ENCODE measurements around the gene ARL15. TPM values are rescaled to one million over a fixed set of nuclear protein-coding genes. Genes with fewer than 3 reads are reported as not detected.
A peak's percentile ranks its signal among the peaks of the same experiment; 100 is the strongest.

Gene ARL15
- total RNA-seq, 6 experiments from 2014 or later = 9.8 to 16.0 (median 13.4) TPM

DNA sequence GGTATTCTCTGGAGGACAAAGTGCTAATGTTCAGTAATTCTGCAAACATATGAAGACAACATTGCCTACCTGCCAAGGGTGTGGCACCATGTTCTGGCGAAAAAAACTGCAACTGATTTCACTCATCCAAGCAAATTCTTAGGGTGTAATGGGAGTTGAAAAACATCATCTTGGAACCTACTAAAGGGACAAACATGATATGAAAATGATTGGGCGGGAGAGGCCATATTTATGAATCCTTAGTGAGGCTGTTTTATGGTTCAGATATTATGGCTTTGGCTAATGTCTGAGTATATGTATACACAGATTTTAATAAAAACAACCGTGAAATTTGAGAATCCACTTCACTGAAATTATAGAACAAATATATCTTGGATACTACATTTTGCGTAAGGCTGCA lies 225.7 kb downstream of the ARL15 start:
- peaks cover 5% of the 10 kb centered on the region; the same call in 1 of the 2 replicates for H3K36me3 Mint-ChIP-seq (ENCODE audit: low read depth)
- TF ChIP-seq, protein P1, sequence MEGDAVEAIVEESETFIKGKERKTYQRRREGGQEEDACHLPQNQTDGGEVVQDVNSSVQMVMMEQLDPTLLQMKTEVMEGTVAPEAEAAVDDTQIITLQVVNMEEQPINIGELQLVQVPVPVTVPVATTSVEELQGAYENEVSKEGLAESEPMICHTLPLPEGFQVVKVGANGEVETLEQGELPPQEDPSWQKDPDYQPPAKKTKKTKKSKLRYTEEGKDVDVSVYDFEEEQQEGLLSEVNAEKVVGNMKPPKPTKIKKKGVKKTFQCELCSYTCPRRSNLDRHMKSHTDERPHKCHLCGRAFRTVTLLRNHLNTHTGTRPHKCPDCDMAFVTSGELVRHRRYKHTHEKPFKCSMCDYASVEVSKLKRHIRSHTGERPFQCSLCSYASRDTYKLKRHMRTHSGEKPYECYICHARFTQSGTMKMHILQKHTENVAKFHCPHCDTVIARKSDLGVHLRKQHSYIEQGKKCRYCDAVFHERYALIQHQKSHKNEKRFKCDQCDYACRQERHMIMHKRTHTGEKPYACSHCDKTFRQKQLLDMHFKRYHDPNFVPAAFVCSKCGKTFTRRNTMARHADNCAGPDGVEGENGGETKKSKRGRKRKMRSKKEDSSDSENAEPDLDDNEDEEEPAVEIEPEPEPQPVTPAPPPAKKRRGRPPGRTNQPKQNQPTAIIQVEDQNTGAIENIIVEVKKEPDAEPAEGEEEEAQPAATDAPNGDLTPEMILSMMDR (IDR thresholded peaks at IDR 0.05) = no peak
- H3K9me3 Mint-ChIP-seq = no peaks in the 10 kb centered on the region
- H3K4me1 Mint-ChIP-seq (ENCODE audit: low read depth) = peaks cover 52% of the 10 kb centered on the region
- H3K27ac Mint-ChIP-seq = no peak overlapping the region
- DNase-seq = no peak
- H3K27me3 Mint-ChIP-seq (ENCODE audit: insufficient read depth) = no peaks in the 10 kb centered on the region
- H3K4me3 Mint-ChIP-seq = no peak overlapping the region

DNA sequence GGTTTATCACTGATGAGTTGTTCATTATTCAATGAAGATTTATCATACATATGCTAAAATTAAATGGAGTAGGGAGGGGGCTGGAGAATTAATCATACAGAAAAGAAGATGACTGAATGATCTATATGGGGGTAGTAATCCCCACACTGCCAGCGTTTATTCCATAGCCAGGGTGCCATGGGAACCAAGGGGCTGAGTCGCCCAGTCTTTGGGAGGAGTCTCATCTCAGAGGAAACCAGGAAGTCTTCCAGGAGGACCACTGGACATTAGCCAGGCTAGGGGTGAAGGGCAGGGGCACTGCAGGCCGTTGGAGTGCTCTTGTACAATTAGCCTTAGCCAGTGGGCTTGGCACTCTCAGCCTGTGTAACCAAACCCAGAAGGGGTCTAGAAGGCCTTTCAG lies 226.5 kb downstream of the ARL15 start:
- H3K27ac Mint-ChIP-seq = peak overlapping the region; percentile 13
- TF ChIP-seq, protein P1 (IDR thresholded peaks at IDR 0.05) = no peak
- no peaks in the 10 kb centered on the region for H3K9me3 Mint-ChIP-seq
- no peaks in the 10 kb centered on the region for H3K27me3 Mint-ChIP-seq (ENCODE audit: insufficient read depth)
- H3K4me3 Mint-ChIP-seq = no peak overlapping the region
- peak; percentile 15 for DNase-seq
- H3K36me3 Mint-ChIP-seq (ENCODE audit: low read depth) = peaks cover 5% of the 10 kb centered on the region; the same call in 1 of the 2 replicates
- H3K4me1 Mint-ChIP-seq (ENCODE audit: low read depth) = peaks cover 60% of the 10 kb centered on the region

DNA sequence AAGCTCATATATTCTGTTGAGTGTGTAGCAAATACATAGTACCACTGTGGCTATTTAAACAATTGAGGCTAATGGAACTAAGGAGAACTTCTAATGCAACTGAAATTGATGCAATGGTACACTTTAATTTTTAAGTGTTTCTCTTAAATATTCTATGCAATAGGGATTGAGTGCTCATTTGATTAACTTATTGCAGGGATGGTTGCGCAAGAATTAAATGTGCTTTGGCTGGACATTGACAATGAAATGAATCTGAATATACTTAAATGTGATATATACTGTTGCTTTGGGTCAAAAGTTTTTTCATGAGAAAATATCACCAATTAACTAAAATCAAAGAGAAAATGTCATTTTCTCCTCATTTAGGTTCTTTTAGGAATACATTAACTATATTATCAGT lies 227.1 kb downstream of the ARL15 start:
- Mint-ChIP-seq H3K27ac (no peak overlapping the region), H3K9me3 (no peaks in the 10 kb centered on the region), H3K36me3 (ENCODE audit: low read depth) (peaks cover 5% of the 10 kb centered on the region; the same call in 1 of the 2 replicates), H3K4me3 (no peak overlapping the region), H3K27me3 (ENCODE audit: insufficient read depth) (no peaks in the 10 kb centered on the region), H3K4me1 (ENCODE audit: low read depth) (peaks cover 56% of the 10 kb centered on the region)
- no peak for DNase-seq
- TF ChIP-seq, protein P1 (IDR thresholded peaks at IDR 0.05) = no peak

DNA sequence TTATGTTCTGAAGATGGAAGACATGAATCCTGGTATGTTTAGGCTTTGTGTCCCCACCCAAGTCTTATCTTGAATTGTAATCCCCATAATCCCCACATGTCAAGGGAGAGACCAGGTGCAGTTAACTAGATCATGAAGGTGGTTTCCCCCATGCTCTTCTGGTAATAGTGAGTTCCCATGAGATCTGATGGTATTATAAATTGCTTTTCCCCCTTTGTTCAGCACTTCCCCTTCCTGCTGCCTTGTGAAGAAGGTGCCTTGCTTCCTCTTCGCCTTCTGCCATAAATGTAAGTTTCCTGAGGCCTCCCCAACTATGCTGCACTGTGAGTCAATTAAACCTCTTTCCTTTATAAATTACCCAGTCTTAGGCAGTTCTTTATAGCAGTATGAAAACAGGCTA lies 229.0 kb downstream of the ARL15 start:
- H3K9me3 Mint-ChIP-seq = no peaks in the 10 kb centered on the region
- H3K36me3 Mint-ChIP-seq (ENCODE audit: low read depth) = peaks cover 5% of the 10 kb centered on the region; the same call in 1 of the 2 replicates
- no peaks in the 10 kb centered on the region for H3K27me3 Mint-ChIP-seq (ENCODE audit: insufficient read depth)
- no peak overlapping the region for H3K4me3 Mint-ChIP-seq
- H3K4me1 Mint-ChIP-seq (ENCODE audit: low read depth) = peaks cover 42% of the 10 kb centered on the region
- TF ChIP-seq, protein P1 (IDR thresholded peaks at IDR 0.05) = no peak
- no peak for DNase-seq
- H3K27ac Mint-ChIP-seq = no peak overlapping the region

DNA sequence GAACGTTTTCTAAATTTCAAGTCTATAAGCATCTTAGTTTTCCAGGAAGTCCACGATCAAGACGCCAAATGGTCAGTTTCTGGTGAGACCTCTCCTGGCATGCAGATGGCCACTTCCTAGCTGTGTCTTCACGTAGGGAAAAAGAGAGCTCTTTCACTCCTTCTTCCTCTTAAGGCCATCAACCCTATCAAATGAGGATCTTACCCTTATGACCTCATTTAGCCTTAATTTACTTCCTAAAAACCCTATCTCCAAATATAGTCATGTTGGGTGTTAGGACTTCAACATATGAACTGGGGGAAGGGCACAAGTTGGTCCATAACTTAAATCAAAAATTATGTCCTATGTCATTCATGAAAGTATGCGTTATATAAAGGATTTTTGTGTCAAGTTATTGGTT lies 229.5 kb downstream of the ARL15 start:
- DNase-seq = no peak
- Mint-ChIP-seq H3K9me3 (no peaks in the 10 kb centered on the region), H3K27ac (no peak overlapping the region), H3K36me3 (ENCODE audit: low read depth) (peaks cover 5% of the 10 kb centered on the region; the same call in 1 of the 2 replicates), H3K4me1 (ENCODE audit: low read depth) (peaks cover 38% of the 10 kb centered on the region), H3K4me3 (no peak overlapping the region), H3K27me3 (ENCODE audit: insufficient read depth) (no peaks in the 10 kb centered on the region)
- TF ChIP-seq, protein P1 (IDR thresholded peaks at IDR 0.05) = no peak

DNA sequence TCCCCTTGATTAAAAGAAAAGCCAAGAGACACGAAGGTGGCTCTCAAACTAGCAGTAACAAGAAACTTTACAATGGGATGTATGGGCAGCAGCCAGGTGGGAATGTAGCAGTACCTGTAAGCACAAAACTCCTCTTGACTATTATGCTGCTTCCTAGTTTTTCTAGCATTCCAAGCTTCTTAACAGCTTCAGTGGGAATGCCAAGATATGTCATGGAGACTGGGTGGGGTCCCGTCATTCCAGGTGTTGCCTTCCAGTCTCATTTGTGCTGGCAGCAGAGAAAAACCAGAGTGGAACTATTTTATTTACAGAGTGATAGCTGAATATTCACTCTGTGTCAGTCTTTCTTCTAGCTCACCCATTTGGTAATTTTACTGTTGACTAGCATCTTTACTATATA lies 236.6 kb downstream of the ARL15 start:
- Mint-ChIP-seq H3K4me3 (no peak overlapping the region), H3K27me3 (ENCODE audit: insufficient read depth) (peaks cover 2% of the 10 kb centered on the region; the same call in 1 of the 2 replicates), H3K36me3 (ENCODE audit: low read depth) (no peaks in the 10 kb centered on the region), H3K27ac (no peak overlapping the region), H3K9me3 (no peaks in the 10 kb centered on the region), H3K4me1 (ENCODE audit: low read depth) (peaks cover 11% of the 10 kb centered on the region; the same call in 1 of the 2 replicates)
- TF ChIP-seq, protein P1 (IDR thresholded peaks at IDR 0.05) = no peak
- DNase-seq = no peak

Data from HFFc6 (cell line).